ENCODE data around the gene TJAP1. TPM values are rescaled to one million over a fixed set of nuclear protein-coding genes. Genes with fewer than 3 reads are reported as not detected.

TJAP1 gene
- total RNA-seq, 1 donor from 2014 or later = 36.2 TPM

DNA sequence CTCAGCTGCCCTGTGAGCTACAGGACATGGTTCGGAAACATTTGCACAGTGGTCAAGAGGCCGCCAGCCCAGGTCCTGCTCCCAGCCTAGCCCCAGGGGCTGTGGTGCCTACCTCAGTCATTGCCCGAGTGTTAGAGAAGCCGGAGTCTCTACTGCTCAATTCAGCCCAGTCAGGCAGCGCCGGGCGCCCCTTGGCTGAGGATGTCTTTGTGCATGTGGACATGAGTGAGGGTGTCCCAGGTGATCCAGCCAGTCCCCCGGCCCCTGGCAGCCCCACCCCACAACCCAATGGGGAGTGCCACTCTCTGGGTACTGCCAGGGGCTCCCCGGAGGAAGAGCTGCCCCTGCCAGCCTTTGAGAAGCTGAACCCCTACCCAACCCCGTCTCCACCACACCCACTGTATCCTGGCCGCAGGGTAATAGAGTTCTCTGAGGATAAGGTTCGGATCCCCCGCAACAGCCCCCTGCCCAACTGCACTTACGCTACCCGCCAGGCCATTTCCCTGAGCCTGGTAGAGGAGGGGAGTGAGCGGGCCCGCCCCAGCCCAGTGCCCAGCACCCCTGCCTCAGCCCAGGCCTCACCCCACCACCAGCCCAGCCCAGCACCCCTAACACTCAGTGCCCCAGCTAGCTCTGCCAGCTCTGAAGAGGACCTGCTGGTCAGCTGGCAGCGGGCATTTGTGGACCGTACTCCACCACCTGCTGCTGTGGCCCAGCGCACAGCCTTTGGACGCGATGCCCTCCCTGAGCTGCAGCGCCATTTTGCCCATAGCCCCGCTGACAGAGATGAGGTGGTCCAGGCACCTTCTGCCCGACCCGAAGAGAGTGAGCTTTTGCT, 27.6 kb downstream of the TJAP1 start:
- intact Hi-C loops (cut with micrococcal nuclease) = loop anchor here (5.0 kb wide), 1 partner anchor 118 kb away; no protein-coding TSS in a partner anchor

- intact Hi-C loops (cut with micrococcal nuclease) = loop anchor here (1.0 to 5.0 kb wide), 4 partner anchors 51 to 276 kb away; partner anchors contain the start of gene DNPH1
Measured at GRCh38 chr6:43505718-43506117, 28.3 kb downstream of the TJAP1 start.

DNA sequence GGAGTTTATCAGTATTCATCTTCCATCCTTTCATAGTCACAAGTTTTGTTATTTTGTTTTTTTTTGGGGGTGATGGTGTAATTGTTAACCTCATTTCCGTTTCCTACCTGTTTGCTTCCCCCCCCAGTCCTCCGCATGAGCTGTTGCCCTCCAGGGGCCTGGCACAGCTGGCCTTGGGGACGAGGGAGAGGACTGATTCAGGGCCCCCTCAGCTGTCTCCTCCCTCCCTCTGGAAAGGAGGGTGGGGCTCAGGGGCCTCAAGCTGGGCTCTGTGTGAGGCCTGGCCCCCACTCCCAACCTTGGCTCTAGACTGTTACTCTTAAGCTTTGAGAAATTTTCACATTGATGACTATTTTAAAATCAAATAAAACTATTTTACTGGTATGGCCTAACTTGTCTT, 28.8 kb downstream of the TJAP1 start:
- intact Hi-C loops (cut with micrococcal nuclease) = loop anchor here (1.0 to 5.0 kb wide), 4 partner anchors 52 to 277 kb away; partner anchors contain the start of gene DNPH1

- intact Hi-C loops (cut with micrococcal nuclease) = loop anchor here (1.0 to 5.0 kb wide), 4 partner anchors 53 to 278 kb away; partner anchors contain the start of gene DNPH1
Measured at GRCh38 chr6:43506667-43507471, 29.5 kb downstream of the TJAP1 start.

DNA sequence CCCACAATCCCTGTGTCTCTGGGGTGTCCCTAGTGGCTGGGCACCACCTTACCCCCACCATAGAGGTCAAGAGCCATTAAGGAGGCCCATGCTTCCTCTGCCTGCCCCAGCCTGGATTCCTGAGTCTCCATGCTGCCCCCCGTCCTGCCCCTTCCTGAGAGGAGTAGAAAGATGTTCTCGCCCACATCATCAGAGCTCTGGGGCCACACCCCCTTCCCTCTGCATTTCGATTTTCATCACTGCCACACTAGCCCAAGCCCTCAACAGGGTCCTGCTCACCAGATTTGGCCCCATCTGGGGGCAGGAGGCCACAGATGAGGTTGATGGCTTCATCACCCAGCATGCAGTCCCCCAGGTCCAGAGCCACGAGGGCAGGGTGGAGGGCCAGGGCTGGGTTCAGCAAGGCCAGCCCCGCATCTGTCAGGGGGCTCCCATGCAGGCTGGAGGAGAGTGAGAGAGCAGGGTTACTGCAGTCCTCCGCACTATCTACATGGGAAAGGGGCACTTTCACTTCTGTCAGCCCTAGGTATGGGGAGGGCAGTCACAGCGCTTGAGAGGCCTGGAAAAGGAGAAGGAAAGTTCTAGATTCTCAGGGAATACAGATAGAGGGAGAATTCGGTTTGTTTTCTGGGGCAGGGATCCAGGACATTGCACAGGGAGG, 31.2 kb downstream of the TJAP1 start:
- intact Hi-C loops (cut with micrococcal nuclease) = loop anchor here (5.0 kb wide), 1 partner anchor 121 kb away; no protein-coding TSS in a partner anchor

- intact Hi-C loops (cut with micrococcal nuclease) = loop anchor here (5.0 kb wide), 1 partner anchor 122 kb away; no protein-coding TSS in a partner anchor
Measured at GRCh38 chr6:43509142-43509983, 32.0 kb downstream of the TJAP1 start.

GRCh38 chr6:43509984-43510826, 32.8 kb downstream of the TJAP1 start, which contains the start of gene LRRC73:
Gene LRRC73, minus strand, starts transcription at chr6:43510346. Its CDS starts 561 bp downstream, at chr6:43509785.
- intact Hi-C loops (cut with micrococcal nuclease) = loop anchor here (5.0 to 10.0 kb wide), 3 partner anchors 123 to 565 kb away; partner anchors contain the start of genes CUL7, KLC4 and MRPL2

DNA sequence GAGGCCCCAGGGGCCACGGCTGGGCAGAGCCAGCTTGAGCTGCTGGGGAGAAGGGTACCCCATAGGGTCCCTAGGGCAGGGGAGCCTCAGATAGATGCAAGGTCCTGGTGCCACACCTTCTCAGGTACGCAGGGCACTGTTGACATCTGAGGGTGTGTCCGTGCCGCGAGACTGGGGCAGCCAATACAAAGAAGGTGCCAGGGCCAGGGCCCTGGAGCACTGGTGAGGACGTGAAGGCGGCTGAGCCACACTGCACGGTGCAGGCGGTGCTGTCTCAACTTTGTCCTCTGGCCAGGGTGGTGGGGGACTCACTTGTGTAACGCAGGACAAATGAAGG, 33.4 kb downstream of the TJAP1 start:
- intact Hi-C loops (cut with micrococcal nuclease) = loop anchor here (10.0 kb wide), 2 partner anchors 456 to 564 kb away; partner anchors contain the start of genes CUL7, KLC4 and MRPL2

- intact Hi-C loops (cut with micrococcal nuclease) = loop anchor here (10.0 kb wide), 2 partner anchors 457 to 563 kb away; partner anchors contain the start of genes CUL7, KLC4 and MRPL2
Measured at GRCh38 chr6:43511824-43512415, 34.5 kb downstream of the TJAP1 start.

DNA sequence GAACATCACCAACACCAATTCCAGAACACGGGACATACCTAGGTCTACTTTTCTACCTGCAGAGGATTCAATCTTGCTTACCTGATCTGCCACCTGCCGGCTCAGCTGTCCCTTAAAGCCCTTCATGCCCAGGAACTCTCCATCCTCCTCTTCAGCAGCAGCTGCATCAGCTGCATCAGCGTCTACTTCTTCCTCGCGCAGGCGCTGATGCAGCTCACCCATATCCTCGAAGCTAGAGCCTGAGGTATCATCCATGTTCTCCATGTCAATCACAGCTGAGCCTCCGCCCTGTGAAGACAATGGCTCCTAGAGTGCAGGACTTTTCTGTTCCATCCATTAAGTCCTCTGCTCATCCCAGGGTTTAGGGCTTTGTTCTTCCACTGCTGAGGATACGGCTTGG, 38.4 kb downstream of the TJAP1 start:
- intact Hi-C loops (cut with micrococcal nuclease) = loop anchor here (2.0 to 10.0 kb wide), 11 partner anchors 39 to 559 kb away; partner anchors contain the start of genes ABCC10, CUL7, DLK2 and GTPBP2

DNA sequence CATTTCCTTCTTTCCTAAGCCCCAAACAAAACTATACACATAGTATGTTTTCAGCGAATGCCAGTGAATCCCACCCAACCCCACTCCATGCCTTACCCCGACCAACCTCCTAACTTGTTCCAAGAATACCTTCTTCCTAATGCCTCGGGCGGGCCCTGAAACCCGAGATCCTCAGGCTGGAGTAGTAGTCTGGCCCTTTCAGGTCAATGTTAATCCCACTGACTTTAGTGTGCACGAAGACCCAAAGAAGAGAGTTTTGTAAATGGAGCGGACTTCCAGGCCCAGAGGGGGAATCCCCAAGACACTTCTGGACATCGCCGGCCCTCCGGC, 39.0 kb downstream of the TJAP1 start:
- intact Hi-C loops (cut with micrococcal nuclease) = loop anchor here (2.0 to 10.0 kb wide), 11 partner anchors 40 to 558 kb away; partner anchors contain the start of genes ABCC10, CUL7, DLK2 and GTPBP2

- intact Hi-C loops (cut with micrococcal nuclease) = loop anchor here (2.0 to 10.0 kb wide), 11 partner anchors 40 to 558 kb away; partner anchors contain the start of genes ABCC10, CUL7, DLK2 and GTPBP2
Measured at GRCh38 chr6:43516697-43517504, 39.5 kb downstream of the TJAP1 start, which contains the start of the genes POLR1C and YIPF3. Gene POLR1C, plus strand, starts transcription at chr6:43517089. Its CDS starts 21 bp downstream, at chr6:43517110. Gene YIPF3, minus strand, starts transcription at chr6:43516926. Its CDS starts 119 bp downstream, at chr6:43516807.

GRCh38 chr6:43517505-43518357, 40.4 kb downstream of the TJAP1 start:
- intact Hi-C loops (cut with micrococcal nuclease) = loop anchor here (2.0 to 10.0 kb wide), 11 partner anchors 41 to 557 kb away; partner anchors contain the start of genes ABCC10, CUL7, DLK2 and GTPBP2

DNA sequence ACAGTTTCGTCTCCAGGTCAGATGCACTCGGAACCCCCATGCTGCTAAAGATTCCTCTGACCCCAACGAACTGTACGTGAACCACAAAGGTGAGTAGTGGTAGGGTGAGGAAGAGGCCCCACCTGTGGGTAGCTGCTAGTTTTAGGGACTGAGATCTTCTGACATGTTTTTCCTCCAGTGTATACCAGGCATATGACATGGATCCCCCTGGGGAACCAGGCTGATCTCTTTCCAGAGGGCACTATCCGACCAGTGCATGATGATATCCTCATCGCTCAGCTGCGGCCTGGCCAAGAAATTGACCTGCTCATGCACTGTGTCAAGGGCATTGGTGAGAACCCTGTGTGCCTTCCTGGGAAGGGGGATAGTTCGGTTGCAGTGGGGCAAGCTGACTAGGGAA, 42.7 kb downstream of the TJAP1 start:
- intact Hi-C loops (cut with micrococcal nuclease) = no loop called here

DNA sequence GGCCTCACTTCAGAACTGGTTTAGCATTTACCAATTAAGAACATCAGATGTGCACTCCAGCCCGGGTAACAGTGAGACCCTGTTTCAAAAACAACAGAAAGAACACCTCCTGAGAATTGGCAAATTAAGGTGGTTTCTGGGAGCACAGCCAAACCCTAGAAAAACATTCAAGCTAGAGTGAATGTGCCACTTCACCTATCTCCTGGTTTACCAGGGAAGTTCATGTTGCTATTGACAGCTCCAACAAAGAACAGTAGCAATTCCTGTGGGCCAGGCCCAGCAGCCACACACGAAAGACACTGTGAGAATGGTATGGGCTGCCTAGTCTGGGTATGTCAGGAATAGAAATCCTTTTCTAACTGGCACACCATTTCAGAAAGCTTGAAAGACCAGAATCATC, 44.5 kb downstream of the TJAP1 start:
- intact Hi-C loops (cut with micrococcal nuclease) = no loop called here

GRCh38 chr6:43522547-43523261, 45.3 kb downstream of the TJAP1 start:
- intact Hi-C loops (cut with micrococcal nuclease) = no loop called here

Data from T-helper 2 cell treated with Interferon-gamma antibody and Interleukin-4, amounts not matched to agents 100 ng/mL and 5 ng/mL, for 36 hours (primary cell).